WTC11 (cell line): ENCODE measurements around the gene ZNF750. TPM values are rescaled to one million over a fixed set of nuclear protein-coding genes. Genes with fewer than 3 reads are reported as not detected.

ENCODE experiments used
- ATAC-seq: fragments of 200-7000 bp; cut with Tn5 transposase; 2 replicates; pipeline ENCODE4 v1.10.0; 2021; ENCODE audit warnings: mild to moderate bottlenecking, moderate library complexity
- CTCF ChIA-PET: fragments of 300-600 bp; sonication (Branson Sonifier 250); formaldehyde crosslinking; loops from one replicate; lab custom pipeline; 2021; ENCODE audit warnings: antibody characterized with exemption; lab: Charles Lee
- POLR2A ChIA-PET: fragments of 350-600 bp; sonication (Branson Sonifier 250); formaldehyde crosslinking; loops from one replicate; lab custom pipeline; 2021; ENCODE audit warnings: antibody characterized with exemption; lab: Charles Lee
- DNase-seq: peaks from one replicate; pipeline ENCODE4 v3.0.0; 2021; ENCODE audit warnings: low spot score
- H3K27ac Mint-ChIP-seq: 2 replicates; pipeline ENCODE4 v1.8.0; 2021; ENCODE audit warnings: mixed read lengths
- H3K27me3 Mint-ChIP-seq: 2 replicates; pipeline ENCODE4 v1.8.0; 2021; ENCODE audit warnings: low read depth, mild to moderate bottlenecking, moderate library complexity, mixed read lengths
- H3K36me3 Mint-ChIP-seq: 2 replicates; pipeline ENCODE4 v1.8.0; 2021; ENCODE audit warnings: mixed read lengths
- H3K4me1 Mint-ChIP-seq: 2 replicates; pipeline ENCODE4 v1.8.0; 2022; ENCODE audit warnings: mixed read lengths
- H3K4me3 Mint-ChIP-seq: 2 replicates; pipeline ENCODE4 v1.8.0; 2021; ENCODE audit warnings: mild to moderate bottlenecking, moderate library complexity, mixed read lengths
- H3K9me3 Mint-ChIP-seq: 2 replicates; pipeline ENCODE4 v1.8.0; 2021; ENCODE audit warnings: mixed read lengths
- CREM ChIP-seq: sonication (generic); formaldehyde crosslinking; IDR thresholded peaks from 2 replicates; pipeline ENCODE4 v1.8.1; 2022; ENCODE audit warnings: mild to moderate bottlenecking, missing genetic modification reagents, moderate library complexity
- ESRRA ChIP-seq: sonication (generic); formaldehyde crosslinking; IDR thresholded peaks from 2 replicates; pipeline ENCODE4 v1.8.1; 2022; ENCODE audit warnings: mild to moderate bottlenecking, missing genetic modification reagents, borderline replicate concordance
- GABPB1 ChIP-seq: sonication (generic); formaldehyde crosslinking; IDR thresholded peaks from 2 replicates; pipeline ENCODE4 v1.8.1; 2023; ENCODE audit warnings: mild to moderate bottlenecking, missing genetic modification reagents
- NFATC4 ChIP-seq: fragments of 250-450 bp; sonication (Bioruptor Pico); IDR thresholded peaks from 2 replicates; pipeline ENCODE4 v1.9.0; 2021; ENCODE audit warnings: mild to moderate bottlenecking
- PRRX2 ChIP-seq: fragments of 250-450 bp; sonication (Bioruptor Pico); IDR thresholded peaks from 2 replicates; pipeline ENCODE4 v1.8.0; 2021; ENCODE audit warnings: mild to moderate bottlenecking
- SMAD3 ChIP-seq: sonication (generic); formaldehyde crosslinking; IDR thresholded peaks from 2 replicates; pipeline ENCODE4 v1.8.0; 2022; ENCODE audit warnings: missing genetic modification reagents, mild to moderate bottlenecking, borderline replicate concordance
- TEAD1 ChIP-seq: sonication (generic); formaldehyde crosslinking; IDR thresholded peaks from 2 replicates; pipeline ENCODE4 v1.8.0; 2022; ENCODE audit warnings: mild to moderate bottlenecking, missing genetic modification reagents
- ZNF219 ChIP-seq: sonication (generic); formaldehyde crosslinking; IDR thresholded peaks from 2 replicates; pipeline ENCODE4 v1.8.0; 2023; ENCODE audit warnings: missing genetic modification reagents, mild to moderate bottlenecking, borderline replicate concordance
- ZNF416 ChIP-seq: fragments of 250-450 bp; sonication (Bioruptor Pico); IDR thresholded peaks from 2 replicates; pipeline ENCODE4 v1.9.0; 2021; ENCODE audit warnings: mild to moderate bottlenecking, inconsistent platforms
- total RNA-seq: library from RNA; stranded (reverse); gene quantifications from 3 replicates; pipeline ENCODE4 v1.2.3, GENCODE V29; 2021
- TF ChIP-seq, protein P1 (sequence below): sonication (generic); formaldehyde crosslinking; IDR thresholded peaks from 2 replicates; pipeline ENCODE4 v1.8.0; 2023; ENCODE audit warnings: mild to moderate bottlenecking, missing genetic modification reagents
- TF ChIP-seq, protein P2 (sequence below): sonication (generic); formaldehyde crosslinking; IDR thresholded peaks from 2 replicates; pipeline ENCODE4 v1.8.1; 2022; ENCODE audit warnings: mild to moderate bottlenecking, moderate library complexity, missing genetic modification reagents
- TF ChIP-seq, protein P3 (sequence below): sonication (generic); formaldehyde crosslinking; IDR thresholded peaks from 2 replicates; pipeline ENCODE4 v1.8.0; 2022; ENCODE audit warnings: missing genetic modification reagents
- TF ChIP-seq, protein P4 (sequence below): fragments of 250-450 bp; sonication (Bioruptor Pico); conservative IDR thresholded peaks from 2 replicates; pipeline ENCODE4 v1.9.0; 2021; ENCODE audit warnings: mild to moderate bottlenecking
- TF ChIP-seq, protein P5 (sequence below): sonication (generic); formaldehyde crosslinking; IDR thresholded peaks from 2 replicates; pipeline ENCODE4 v1.8.1; 2022; ENCODE audit warnings: missing genetic modification reagents, borderline replicate concordance
- TF ChIP-seq, protein P6 (sequence below): sonication (generic); formaldehyde crosslinking; IDR thresholded peaks from 2 replicates; pipeline ENCODE4 v1.8.1; 2023; ENCODE audit warnings: mild to moderate bottlenecking, missing genetic modification reagents

ZNF750 gene
- total RNA-seq, 1 experiment from 2014 or later: 0.04 TPM

DNA sequence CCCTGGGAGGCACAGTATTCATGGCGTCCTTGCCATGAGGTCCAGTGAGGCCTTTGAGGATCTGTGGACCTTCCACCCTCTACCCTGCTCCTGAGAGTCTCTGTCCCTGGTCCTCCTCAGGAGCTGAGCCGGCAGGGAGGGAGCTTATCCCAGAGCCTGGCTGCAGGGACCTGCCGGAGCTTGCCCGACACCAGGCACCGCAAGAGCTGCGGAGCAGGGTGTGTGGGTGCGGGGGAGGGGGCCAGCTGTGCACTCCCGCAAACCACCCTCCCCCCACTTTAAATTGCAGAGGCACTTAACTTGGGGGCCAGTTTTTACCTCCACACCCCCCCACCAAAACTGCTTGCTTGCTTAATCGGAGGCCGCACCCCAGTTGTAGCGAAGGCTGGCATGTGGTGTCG is 609 bp upstream of the ZNF750 start:
- H3K9me3 Mint-ChIP-seq: no peaks in the 10 kb centered on the region
- H3K4me3 Mint-ChIP-seq: no peak overlapping the region
- no peaks in the 10 kb centered on the region for H3K27me3 Mint-ChIP-seq
- peak overlapping the region; percentile 94; the same call in 1 of the 2 replicates for H3K27ac Mint-ChIP-seq
- peaks cover 10% of the 10 kb centered on the region; the same call in 1 of the 2 replicates for H3K36me3 Mint-ChIP-seq
- DNase-seq: peak; percentile 36
- ATAC-seq: peak; percentile 63
- POLR2A ChIA-PET: no interaction called here
- peaks cover 55% of the 10 kb centered on the region for H3K4me1 Mint-ChIP-seq
- TF ChIP-seq, protein P1, sequence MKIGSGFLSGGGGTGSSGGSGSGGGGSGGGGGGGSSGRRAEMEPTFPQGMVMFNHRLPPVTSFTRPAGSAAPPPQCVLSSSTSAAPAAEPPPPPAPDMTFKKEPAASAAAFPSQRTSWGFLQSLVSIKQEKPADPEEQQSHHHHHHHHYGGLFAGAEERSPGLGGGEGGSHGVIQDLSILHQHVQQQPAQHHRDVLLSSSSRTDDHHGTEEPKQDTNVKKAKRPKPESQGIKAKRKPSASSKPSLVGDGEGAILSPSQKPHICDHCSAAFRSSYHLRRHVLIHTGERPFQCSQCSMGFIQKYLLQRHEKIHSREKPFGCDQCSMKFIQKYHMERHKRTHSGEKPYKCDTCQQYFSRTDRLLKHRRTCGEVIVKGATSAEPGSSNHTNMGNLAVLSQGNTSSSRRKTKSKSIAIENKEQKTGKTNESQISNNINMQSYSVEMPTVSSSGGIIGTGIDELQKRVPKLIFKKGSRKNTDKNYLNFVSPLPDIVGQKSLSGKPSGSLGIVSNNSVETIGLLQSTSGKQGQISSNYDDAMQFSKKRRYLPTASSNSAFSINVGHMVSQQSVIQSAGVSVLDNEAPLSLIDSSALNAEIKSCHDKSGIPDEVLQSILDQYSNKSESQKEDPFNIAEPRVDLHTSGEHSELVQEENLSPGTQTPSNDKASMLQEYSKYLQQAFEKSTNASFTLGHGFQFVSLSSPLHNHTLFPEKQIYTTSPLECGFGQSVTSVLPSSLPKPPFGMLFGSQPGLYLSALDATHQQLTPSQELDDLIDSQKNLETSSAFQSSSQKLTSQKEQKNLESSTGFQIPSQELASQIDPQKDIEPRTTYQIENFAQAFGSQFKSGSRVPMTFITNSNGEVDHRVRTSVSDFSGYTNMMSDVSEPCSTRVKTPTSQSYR (CRISPR knock-in tag): peak; percentile 25; the same call in 1 of the 2 replicates
- TF ChIP-seq, protein P2, sequence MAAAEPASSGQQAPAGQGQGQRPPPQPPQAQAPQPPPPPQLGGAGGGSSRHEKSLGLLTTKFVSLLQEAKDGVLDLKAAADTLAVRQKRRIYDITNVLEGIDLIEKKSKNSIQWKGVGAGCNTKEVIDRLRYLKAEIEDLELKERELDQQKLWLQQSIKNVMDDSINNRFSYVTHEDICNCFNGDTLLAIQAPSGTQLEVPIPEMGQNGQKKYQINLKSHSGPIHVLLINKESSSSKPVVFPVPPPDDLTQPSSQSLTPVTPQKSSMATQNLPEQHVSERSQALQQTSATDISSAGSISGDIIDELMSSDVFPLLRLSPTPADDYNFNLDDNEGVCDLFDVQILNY (CRISPR knock-in tag): no peak
- CTCF ChIA-PET: interaction anchor here (0.8 to 1.3 kb wide), 6 partner anchors 9 to 172 kb away, joined by 3 to 5 read pairs (median 3); no protein-coding TSS in a partner anchor

DNA sequence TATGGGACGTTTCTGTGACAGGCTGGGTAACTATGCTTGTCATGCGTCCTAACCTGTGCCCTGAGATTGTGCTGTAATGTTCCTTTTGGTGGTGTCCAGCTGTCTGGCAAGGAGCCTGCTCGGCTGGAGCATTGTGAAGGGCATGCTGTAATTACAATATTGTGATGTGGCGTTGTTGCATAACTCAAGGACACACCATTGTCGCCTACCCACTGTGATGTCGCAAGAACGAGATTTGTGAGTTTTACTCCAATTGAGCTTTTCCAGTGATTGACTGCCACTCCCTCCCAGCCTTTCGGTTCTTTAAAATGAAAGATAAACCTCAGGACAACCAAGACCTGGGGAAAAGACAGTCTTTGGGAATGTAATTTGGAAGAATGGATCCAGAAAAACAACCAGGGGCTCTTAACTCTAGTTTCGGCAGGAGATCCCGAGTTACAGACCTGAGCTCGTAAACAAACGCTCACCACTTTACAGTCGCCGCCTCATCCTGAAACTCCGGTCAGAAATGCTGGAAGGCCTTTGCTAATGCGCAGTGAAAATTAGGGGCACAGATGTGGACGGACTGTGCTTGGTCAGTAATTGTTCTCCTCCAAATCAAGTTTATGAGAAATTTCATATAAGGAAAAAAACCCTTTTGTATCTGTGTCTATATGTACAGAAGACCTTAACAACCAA is 1.3 kb downstream of the ZNF750 start:
- ATAC-seq (no peak), DNase-seq (no peak)
- H3K4me1 Mint-ChIP-seq: peaks cover 51% of the 10 kb centered on the region
- ChIA-PET POLR2A (no interaction called here), CTCF (interaction anchor here (1.6 kb wide), 1 partner anchor 79 kb away, joined by 4 read pairs; no protein-coding TSS in a partner anchor)
- H3K9me3 Mint-ChIP-seq: no peaks in the 10 kb centered on the region
- no peaks in the 10 kb centered on the region for H3K27me3 Mint-ChIP-seq
- peak overlapping the region; percentile 87 for H3K27ac Mint-ChIP-seq
- peaks cover 10% of the 10 kb centered on the region; the same call in 1 of the 2 replicates for H3K36me3 Mint-ChIP-seq
- TF ChIP-seq, protein P2 (CRISPR knock-in tag): no peak
- peak; percentile 83 for TF ChIP-seq GABPB1
- H3K4me3 Mint-ChIP-seq: no peak overlapping the region

DNA sequence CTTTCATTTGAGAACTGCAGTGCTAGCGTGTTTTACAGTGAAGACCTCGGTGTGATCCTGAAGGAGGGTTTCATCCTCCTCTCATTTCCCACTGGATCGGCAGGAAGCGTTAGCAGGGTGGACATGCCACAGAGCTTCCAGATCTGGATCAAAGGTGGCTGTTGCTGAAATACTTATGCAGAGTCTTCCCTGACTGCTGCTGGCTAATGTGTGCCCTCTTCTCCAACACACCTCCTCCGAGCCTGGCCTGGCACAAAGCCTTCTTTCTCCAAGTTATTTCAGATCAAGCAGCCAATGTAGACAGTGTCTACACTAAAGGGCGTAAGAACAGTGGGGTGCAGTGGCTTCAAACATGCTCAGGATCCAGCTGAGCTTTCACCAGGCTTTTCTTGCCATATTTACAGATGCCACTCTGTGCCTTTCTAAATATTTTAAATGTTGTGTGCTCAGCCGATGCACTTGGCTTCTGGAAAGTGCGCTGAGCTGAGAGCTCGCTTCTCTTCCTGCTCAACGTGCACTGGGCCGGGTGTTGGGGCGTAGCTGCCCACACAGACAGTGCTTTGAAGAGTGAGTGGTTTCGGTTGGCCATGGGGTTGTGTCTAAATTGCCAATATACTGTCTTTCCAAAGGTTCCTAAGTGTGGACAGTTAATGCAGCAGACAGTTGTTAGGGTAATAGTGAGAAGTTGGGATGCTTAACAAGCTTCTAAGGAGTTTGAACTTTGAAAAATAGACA is 2.1 kb downstream of the ZNF750 start:
- POLR2A ChIA-PET: no interaction called here
- ATAC-seq: no peak
- peak overlapping the region; percentile 85 for H3K27ac Mint-ChIP-seq
- H3K27me3 Mint-ChIP-seq: no peaks in the 10 kb centered on the region
- H3K4me1 Mint-ChIP-seq: peaks cover 51% of the 10 kb centered on the region
- CTCF ChIA-PET: interaction anchor here (1.6 to 2.3 kb wide), 4 partner anchors 31 to 80 kb away, joined by 4 to 17 read pairs (median 8); no protein-coding TSS in a partner anchor
- no peak overlapping the region for H3K4me3 Mint-ChIP-seq
- no peaks in the 10 kb centered on the region for H3K9me3 Mint-ChIP-seq
- DNase-seq: no peak
- peaks cover 15% of the 10 kb centered on the region for H3K36me3 Mint-ChIP-seq
- TF ChIP-seq ZNF219 (CRISPR knock-in tag): no peak
- TF ChIP-seq TEAD1 (CRISPR knock-in tag): no peak
- TF ChIP-seq, protein P3, sequence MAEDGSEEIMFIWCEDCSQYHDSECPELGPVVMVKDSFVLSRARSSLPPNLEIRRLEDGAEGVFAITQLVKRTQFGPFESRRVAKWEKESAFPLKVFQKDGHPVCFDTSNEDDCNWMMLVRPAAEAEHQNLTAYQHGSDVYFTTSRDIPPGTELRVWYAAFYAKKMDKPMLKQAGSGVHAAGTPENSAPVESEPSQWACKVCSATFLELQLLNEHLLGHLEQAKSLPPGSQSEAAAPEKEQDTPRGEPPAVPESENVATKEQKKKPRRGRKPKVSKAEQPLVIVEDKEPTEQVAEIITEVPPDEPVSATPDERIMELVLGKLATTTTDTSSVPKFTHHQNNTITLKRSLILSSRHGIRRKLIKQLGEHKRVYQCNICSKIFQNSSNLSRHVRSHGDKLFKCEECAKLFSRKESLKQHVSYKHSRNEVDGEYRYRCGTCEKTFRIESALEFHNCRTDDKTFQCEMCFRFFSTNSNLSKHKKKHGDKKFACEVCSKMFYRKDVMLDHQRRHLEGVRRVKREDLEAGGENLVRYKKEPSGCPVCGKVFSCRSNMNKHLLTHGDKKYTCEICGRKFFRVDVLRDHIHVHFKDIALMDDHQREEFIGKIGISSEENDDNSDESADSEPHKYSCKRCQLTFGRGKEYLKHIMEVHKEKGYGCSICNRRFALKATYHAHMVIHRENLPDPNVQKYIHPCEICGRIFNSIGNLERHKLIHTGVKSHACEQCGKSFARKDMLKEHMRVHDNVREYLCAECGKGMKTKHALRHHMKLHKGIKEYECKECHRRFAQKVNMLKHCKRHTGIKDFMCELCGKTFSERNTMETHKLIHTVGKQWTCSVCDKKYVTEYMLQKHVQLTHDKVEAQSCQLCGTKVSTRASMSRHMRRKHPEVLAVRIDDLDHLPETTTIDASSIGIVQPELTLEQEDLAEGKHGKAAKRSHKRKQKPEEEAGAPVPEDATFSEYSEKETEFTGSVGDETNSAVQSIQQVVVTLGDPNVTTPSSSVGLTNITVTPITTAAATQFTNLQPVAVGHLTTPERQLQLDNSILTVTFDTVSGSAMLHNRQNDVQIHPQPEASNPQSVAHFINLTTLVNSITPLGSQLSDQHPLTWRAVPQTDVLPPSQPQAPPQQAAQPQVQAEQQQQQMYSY: no peak
- no peak for TF ChIP-seq PRRX2
- TF ChIP-seq, protein P4, sequence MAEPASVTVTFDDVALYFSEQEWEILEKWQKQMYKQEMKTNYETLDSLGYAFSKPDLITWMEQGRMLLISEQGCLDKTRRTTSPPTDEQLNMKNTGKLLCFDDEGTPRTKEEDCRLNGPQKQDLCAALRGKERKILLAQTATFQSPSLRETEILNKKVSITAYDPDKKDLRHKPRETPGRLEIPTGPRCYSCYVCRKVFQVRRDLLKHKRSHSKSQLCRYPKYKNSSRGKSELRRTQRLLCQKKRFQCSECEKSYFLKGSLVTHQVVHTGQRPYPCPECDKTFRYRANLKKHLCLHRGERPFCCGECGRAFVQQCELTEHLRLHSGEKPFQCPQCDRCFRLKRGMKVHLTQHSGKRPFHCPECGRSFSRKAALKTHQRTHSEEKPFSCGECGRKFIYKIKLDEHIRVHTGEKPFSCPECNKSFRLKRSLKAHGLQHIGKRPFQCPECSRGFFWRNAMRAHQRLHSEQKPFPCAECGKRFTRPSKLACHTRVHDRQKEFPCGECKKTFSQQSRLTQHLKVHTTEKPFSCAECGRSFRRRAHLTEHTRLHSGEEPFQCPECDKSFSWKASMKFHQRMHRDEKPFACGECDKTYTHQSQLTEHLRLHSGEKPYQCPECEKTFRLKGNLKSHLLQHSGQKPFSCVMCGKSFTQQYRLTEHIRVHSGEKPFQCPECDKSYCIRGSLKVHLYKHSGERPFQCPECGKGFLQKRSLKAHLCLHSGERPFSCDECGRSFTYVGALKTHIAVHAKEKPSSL (CRISPR knock-in tag): no peak
- TF ChIP-seq, protein P5, sequence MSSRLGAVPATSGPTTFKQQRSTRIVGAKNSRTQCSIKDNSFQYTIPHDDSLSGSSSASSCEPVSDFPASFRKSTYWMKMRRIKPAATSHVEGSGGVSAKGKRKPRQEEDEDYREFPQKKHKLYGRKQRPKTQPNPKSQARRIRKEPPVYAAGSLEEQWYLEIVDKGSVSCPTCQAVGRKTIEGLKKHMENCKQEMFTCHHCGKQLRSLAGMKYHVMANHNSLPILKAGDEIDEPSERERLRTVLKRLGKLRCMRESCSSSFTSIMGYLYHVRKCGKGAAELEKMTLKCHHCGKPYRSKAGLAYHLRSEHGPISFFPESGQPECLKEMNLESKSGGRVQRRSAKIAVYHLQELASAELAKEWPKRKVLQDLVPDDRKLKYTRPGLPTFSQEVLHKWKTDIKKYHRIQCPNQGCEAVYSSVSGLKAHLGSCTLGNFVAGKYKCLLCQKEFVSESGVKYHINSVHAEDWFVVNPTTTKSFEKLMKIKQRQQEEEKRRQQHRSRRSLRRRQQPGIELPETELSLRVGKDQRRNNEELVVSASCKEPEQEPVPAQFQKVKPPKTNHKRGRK: no peak
- no peak for TF ChIP-seq NFATC4 (CRISPR knock-in tag)
- TF ChIP-seq SMAD3: no peak
- TF ChIP-seq CREM (CRISPR knock-in tag): no peak
- no peak for TF ChIP-seq ZNF416 (CRISPR knock-in tag)
- TF ChIP-seq ESRRA (CRISPR knock-in tag): no peak
- TF ChIP-seq, protein P6, sequence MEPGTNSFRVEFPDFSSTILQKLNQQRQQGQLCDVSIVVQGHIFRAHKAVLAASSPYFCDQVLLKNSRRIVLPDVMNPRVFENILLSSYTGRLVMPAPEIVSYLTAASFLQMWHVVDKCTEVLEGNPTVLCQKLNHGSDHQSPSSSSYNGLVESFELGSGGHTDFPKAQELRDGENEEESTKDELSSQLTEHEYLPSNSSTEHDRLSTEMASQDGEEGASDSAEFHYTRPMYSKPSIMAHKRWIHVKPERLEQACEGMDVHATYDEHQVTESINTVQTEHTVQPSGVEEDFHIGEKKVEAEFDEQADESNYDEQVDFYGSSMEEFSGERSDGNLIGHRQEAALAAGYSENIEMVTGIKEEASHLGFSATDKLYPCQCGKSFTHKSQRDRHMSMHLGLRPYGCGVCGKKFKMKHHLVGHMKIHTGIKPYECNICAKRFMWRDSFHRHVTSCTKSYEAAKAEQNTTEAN: no peak
